Astrocyte of the spinal cord (primary cell): ENCODE measurements around the gene AKAP6.

Source experiments
- DNase-seq: peaks from one replicate; pipeline ENCODE4 v3.0.0; 2011; ENCODE audit warnings: low read depth, low spot score
- H3K4me3 ChIP-seq: 2 replicates; pipeline ENCODE4 v1.5.1; 2011; ENCODE audit warnings: low read depth, mild to moderate bottlenecking, low read length, moderate library complexity
- CTCF ChIP-seq: IDR thresholded peaks from 2 replicates; pipeline ENCODE4 v1.5.1; 2012; ENCODE audit warnings: low read depth, mild to moderate bottlenecking, low read length, inconsistent platforms
- in situ Hi-C: cut with HindIII; loops from 2 replicates; pipeline ENCODE4 v1.10.0; 2017; ENCODE audit warnings: low sequenced_read_pairs

AKAP6 gene

DNA sequence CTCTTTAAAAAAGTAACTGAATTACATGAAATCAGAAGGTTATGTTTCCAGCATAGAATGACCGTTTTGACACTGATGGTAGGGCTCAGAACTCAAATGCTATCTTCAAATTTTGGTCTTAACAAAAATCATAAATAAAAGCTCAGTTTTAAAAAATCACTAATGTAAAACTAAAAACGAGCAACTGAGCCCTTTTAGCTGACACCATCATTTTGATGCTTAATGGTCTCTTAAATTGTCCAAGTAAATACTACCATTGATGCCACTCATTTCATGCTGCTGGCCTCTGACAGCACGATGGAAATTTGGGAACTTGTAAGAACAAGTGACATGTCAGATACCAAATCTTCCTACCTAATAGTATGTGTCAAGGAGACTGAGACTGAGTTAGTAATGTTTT is 205.0 kb downstream of the AKAP6 start:
- no peak for DNase-seq
- in situ Hi-C loops = no loop called here
- no peak overlapping the region for H3K4me3 ChIP-seq
- TF ChIP-seq CTCF = no peak

- no peak for DNase-seq
- in situ Hi-C loops = no loop called here
- no peak overlapping the region for H3K4me3 ChIP-seq
- no peak for TF ChIP-seq CTCF
These were observed 207.1 kb downstream of the AKAP6 start for GRCh38 chr14:32536175-32536574.

DNA sequence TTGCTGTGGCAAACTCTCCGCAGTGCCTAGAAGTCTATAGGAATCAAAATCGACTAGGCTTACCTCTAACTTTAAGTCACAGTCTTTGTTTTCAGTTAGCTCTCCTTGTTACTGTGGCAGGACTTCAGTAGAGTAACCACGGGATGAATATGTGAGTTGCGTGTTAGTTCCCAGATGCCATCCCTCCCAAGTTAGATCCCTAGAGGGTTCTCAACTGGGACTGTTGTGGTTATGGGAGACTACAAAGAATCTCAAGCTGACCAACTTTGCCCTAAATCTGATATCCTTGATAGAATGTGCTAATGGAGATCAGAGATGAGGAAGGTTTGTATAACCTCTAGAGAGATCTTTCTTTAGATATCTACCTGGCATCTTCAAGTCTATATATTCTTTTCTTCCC is 208.1 kb downstream of the AKAP6 start:
- DNase-seq = no peak
- H3K4me3 ChIP-seq = no peak overlapping the region
- in situ Hi-C loops = no loop called here
- TF ChIP-seq CTCF = no peak

DNA sequence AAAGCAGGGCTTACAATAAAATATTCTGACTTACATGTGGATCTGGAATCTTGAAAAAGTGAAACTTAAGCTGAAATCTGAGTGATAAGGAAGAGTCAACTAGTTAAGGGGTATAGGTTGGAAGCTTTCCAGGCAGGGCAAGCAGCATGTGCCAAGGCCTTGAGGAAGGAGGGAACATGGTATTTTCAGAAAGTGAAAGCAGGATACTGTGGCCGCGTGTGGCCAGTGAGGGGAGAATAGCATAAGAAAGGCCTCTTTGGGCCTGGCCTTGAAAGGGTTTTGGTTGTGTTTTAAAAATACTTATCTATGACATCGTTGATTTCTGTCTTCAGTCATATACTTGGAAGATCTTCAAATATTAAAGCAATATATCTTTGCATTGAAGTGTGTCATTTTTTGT is 213.4 kb downstream of the AKAP6 start:
- TF ChIP-seq CTCF = no peak
- no peak overlapping the region for H3K4me3 ChIP-seq
- in situ Hi-C loops = no loop called here
- no peak for DNase-seq

DNA sequence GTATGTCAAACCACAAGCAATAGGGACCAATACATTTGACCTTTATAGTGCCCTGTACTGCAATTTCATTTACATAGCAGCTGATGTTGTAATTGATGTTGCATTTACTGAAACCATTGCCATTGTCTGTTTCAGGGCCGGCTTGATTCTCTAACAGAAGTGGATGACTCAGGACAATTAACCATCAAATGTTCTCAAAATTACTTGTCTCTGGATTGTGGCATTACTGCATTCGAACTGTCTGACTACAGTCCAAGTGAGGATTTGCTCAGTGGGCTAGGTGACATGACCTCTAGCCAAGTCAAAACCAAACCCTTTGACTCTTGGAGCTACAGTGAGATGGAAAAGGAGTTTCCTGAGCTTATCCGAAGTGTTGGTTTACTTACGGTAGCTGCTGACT is 216.0 kb downstream of the AKAP6 start:
- in situ Hi-C loops = no loop called here
- no peak overlapping the region for H3K4me3 ChIP-seq
- TF ChIP-seq CTCF = no peak
- DNase-seq = no peak

GRCh38 chr14:32545506-32546210 is 216.6 kb downstream of the AKAP6 start:
- TF ChIP-seq CTCF = no peak
- no peak for DNase-seq
- in situ Hi-C loops = no loop called here
- no peak overlapping the region for H3K4me3 ChIP-seq
